Activated CD4-positive, alpha-beta T cell treated with anti-CD3 and anti-CD28 coated beads for 48 hours (primary cell): ENCODE measurements around the gene PRDM12.

Experiments used
- DNase-seq: peaks from one replicate; pipeline ENCODE4 v3.0.0-alpha.2; 2020

Gene PRDM12

DNA sequence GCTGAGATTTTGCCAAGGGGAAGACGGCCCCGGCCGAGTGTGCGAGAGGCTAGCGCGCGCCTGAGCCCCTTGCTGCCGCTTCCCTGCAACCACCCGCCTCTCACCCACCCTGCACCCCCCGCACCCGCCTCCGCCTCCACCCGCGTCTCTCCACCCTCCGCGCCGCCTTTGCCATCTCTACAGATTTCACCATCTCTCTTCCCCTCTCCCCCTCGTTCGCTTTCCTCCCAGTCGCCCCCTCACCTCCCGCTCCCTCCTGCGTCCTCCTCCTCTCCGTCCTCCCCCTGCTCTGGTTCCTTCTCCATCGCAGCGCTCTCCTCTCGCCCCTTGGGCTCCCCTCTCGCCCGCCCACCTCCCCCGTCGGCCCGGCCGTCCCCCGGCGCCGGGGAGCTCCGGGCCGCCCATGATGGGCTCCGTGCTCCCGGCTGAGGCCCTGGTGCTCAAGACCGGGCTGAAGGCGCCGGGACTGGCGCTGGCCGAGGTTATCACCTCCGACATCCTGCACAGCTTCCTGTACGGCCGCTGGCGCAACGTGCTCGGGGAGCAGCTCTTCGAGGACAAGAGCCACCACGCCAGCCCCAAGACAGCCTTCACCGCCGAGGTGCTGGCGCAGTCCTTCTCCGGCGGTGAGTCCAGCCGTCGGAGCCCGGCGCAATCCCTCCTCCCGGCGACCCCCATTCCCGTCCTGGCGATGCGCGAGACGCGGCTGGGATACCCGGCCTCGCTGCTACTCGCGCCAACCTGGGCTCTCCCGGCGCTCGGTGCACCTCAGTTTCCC lies at the start of gene PRDM12:
TSS of gene PRDM12 (plus strand) at position 344 of the 778 bp plus-strand sequence. CDS start at position 404, 60 bp downstream.
- peak; percentile 40 for DNase-seq

DNA sequence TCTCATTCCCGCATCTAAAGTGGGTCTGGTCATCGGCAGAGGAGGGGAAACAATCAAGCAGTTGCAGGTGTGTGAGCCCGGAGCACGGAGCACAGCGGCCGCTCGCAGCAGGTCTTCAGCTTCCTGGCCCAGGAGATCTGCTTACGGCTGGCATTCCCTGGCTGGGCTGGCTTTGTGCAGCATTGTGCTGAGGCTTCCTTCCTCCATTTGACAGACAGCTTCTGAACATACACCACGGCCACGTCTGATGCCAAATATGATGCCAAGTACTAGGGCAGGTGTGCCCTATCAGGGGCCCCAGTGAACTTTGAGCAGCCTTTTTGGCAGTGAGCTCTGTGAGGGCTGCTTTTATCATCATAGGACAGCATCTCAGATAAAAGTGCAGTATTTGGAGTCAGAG lies 47.9 kb upstream of the PRDM12 start:
- no peak for DNase-seq

DNA sequence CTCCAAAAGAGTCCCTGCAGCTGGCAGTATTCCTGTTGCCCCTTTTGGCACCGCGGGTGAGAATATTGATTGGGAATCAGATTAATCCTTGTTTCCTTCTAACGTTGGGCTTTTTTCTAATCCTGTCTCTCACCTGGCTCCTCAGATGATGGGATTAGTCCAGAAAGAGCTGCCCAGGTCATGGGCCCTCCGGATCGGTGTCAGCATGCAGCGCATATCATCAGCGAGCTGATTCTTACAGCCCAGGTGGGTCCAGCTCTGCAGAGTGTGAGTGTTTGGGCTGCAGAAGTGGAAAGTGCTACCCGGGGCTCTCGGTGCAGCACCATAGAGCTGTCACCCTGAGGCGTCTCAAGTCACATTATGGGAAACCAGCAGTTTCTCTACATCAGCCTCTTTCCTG lies 40.9 kb upstream of the PRDM12 start:
- DNase-seq: no peak

DNA sequence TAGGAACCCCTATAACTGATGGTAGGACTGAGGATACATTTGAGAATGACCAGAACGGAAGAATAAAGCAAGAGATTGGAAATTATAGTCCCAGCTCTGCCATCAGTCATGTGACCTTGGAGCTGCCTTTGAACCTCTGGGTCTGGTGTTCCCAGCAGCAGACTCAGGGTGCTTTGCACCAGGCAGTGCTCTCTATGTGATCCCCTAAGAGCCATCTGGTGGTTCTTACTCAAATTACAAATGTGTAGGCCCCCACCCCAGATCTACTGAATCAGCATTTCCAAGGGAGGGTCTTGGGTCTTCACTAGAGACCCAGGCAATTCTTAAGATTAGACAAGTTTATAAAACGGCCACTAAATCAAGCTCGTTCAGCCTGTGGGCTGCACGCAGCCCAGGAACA lies 40.2 kb upstream of the PRDM12 start:
- DNase-seq: no peak

DNA sequence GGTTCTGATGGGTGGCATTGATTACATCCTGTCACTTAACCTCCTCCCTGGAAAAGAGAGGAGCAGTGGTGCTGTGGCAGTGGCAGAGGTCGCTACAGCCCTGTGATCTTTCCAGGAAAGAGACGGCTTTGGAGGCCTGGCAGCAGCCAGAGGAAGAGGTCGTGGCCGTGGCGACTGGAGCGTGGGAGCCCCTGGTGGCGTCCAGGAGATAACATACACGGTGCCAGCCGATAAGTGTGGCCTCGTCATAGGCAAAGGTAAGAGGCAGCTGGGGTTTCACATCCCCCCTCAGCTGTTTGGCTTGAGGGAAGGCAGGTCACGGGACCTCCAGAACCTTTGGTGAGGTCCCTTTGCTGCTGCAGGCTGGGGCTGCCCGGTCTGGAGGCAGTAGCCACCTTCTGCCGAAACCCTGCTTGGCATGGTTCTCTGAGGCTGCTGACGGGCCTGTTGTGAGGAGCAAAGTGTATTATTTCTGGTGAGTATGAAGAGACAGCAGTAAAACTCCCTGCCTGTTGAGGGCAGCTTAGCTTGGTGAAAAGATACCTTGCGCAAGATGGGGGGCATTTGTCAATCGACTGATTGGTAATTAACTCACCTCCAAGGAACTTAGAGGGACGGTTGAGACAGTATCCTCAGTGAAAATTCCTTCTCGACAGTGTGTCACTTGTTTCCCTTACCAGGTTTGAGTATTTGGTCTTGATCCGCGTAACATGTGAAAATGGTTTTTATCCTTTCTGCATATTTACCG lies 38.0 kb upstream of the PRDM12 start:
- DNase-seq: no peak

DNA sequence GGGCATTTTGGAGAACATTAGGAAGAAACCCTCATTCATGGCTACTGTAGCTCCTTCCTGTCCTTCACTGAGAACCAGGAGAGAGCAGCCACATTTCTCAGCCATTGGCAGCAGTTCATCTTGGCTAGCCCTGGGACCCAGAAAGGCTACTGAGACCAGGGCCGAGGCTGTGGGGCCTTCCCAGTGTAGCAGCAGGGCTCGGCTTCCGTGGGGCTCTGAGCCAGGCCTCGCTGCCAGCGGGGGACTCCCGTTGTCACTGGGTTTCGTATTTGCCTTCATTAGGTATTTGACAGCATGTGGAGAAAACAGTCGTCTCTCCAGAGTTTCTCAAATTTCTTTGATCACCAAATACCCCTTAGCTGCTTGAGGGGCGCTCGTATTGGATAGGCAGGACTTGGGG lies 37.3 kb upstream of the PRDM12 start:
- DNase-seq: no peak

DNA sequence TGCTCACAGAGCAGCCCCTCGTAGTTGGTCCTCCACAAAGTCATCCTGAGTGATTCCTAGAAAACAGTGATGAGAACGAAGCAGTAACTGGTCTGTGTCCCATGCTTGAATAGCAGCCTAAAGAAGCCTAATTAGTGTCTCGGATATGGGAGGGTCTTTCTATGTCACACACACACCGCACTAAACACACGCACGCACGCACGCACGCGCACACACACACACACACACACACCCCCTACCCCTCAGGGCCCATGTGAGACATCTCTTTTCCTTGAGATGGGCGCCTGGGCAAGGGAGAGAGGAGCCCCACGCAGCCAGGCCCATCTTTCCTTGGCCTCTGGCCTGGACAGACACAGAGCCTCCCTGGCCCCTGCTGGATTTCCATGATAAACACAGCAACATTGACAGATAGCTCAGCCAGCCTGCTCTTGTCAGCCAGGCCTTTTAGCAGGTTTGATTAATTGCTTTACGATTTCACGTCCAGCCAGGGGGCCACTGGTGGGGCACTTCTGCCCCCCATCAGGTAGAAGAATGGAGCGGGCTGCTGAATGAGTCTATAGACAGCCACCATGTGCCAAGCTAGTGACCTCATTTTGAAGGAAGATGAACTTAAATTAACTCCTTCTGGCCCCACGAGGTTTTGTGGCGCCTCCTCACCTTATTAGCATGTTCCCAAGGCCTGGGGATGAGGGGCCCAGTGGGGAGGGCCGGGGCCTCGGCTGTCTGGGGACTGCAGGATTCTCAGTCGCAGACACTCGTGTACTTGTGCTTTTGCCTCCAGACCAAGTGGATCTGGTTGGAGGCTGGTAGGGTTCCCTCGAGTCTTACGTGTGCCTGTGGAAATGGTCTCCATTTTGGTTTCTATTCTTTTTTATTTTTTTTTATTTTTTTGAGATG lies 36.2 kb upstream of the PRDM12 start:
- no peak for DNase-seq

DNA sequence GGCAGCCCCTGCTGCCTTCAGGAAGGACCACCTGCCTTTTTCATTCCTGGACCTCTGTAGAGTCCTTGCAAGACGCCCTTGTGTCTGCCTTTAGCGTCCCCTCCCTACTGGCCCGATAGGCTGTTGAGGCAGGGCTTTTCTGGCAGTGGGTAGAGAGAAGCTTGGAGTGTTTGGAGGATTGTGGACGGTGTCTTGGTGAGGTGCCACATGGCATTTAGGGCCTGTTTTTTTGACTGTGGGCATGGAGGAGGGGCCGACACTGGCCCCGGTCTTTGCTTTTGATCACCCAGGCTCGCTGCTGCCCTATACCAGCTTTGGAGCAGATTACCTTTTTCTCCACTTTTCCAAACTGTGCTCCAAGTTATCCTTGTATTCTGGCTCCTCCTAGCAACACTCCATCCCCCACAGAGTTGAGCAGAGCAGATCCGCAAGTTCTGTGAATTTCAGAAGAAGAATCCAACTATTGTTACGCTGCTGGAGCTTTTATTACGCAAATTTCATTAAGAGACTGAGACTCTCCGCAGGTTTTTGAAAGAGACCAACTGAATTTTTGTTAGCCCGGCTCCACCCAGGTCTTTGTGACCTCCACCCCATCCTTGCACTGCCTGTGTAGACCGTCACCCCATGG lies 34.8 kb upstream of the PRDM12 start:
- DNase-seq: no peak

DNA sequence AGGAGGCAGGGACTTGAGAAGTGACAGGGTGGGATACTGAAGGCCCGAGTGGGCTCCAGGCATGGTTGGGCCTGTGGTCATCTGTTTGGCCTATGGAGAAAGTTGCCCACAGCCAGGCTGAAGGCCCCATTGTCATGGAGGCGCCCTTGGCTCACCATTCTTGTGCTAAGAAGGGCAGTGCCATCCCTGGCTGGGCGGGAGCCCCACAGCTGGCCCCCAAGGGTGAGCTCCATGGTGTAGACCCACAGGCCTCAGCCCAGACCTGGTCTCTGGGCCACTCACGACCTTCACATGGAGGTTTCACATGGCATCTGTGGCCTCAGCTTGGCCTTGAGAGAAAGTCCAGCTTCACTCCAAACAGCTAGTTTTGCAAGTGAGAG lies 34.3 kb upstream of the PRDM12 start:
- no peak for DNase-seq

DNA sequence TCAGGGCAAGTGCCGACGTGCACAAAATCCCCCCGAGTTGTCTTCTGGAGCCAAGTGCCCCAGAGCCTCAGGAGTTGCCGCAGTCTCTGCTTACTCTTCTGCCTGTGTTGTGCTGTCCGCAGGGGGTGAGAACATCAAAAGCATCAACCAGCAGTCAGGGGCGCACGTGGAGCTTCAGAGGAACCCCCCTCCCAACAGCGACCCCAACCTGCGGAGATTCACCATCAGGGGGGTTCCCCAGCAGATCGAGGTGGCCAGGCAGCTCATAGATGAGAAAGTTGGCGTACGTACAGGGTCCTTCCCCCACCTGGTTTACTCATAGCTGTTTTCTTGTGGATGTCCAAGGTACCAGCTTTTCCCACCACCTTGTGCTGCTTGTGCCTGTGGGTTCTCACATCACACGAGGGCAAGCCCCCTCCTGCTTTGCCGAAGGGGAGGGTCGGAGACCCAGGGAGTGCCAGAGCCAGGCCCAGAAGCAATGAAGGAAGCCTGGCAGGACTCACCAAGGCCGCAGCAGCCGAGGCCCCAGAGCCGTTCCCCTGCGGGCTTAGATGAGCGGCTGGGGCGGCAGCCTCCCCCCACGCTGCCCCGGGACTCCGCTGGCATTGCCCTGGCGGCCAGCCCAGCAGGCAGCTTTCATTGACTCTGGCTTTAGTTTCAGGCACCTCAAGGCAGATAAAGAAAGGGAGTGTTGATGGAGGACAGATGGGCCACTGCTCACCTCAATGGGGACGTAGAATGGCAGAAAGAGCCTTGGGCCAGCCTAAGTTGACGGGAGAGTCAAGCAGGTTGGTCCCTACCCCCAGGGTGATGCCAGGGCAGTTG lies 33.7 kb upstream of the PRDM12 start:
- no peak for DNase-seq

DNA sequence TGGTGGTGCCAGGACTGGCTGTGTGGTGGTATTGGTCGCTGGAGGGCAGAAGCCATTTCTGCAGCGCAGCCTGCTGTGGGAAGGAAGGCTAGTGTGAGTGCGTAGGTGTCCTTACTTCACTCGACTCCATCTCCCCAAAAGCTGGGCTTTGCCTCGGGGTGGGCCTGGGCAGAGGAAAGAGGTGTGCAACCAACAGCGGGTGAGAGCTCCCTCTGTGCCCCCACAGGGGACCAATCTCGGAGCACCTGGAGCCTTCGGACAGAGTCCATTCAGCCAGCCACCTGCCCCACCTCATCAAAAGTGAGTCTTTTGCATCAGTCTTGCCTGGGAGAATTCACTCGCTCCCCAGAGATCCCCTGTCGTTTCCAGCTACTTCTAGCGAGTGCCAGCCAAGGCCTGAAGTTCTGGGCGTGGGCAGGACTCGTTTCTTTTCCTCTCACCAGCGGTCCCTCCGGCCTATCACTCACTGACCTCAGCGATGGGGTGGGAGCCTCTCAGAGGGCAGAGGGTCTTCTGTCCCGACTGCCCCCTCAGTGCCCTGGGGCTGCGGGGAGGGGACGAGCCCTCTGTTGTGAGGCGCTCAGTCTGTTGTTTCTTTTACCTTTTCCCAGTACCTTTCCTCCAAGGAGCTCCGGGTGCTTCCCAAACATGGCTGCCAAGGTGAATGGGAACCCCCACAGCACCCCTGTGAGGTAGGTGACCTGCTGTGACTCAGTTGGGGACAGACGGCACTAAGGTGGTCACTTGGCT lies 32.9 kb upstream of the PRDM12 start:
- DNase-seq: no peak

DNA sequence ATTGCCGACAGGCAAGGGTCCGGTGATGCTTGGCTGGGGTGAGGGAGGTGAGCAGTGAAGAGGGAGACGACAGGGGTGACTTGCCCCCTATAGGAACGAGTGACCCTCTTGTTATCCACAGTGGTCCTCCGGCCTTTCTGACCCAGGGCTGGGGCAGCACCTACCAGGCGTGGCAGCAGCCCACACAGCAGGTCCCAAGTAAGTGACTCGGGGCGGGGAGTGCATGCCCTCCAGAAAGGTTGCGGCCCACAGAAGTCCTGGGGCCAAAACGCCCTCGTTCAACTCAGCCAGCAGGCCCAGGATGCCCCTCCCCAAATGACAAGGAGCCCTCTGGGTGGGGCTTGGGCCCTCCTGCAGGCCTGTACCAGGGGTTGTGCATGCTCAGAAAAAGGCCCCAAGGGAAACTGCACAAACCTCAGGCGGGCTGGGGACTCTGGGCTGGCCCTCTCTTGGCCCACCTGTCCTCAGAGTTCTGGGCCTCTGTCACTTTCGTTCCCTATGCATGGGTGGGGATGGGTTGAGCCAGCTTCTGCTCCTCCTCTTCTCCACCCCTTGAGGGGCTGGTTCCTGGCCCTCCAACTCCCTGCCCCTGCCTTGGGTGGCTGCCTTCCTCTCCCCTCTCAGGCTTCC lies 32.2 kb upstream of the PRDM12 start:
- DNase-seq: no peak

DNA sequence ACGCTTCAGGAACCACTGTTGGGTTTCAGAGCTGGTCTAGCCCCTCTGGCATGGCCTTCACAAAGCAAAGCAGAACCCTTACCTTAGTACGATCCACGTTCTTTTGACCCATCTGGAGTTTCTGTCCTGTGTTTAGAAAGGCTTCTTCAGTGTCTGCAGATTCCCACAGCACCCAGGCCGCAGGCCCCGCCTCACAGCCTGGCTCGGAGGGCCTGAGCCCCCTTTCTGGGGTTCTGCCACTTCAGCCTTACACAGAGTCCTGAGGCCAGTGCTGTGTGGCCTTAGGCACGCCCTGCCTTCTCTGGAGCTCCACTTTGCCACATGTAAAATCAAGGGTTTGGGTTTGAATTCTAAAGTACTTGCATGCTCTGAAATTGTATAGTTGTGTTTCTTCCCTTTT lies 31.6 kb upstream of the PRDM12 start:
- no peak for DNase-seq

DNA sequence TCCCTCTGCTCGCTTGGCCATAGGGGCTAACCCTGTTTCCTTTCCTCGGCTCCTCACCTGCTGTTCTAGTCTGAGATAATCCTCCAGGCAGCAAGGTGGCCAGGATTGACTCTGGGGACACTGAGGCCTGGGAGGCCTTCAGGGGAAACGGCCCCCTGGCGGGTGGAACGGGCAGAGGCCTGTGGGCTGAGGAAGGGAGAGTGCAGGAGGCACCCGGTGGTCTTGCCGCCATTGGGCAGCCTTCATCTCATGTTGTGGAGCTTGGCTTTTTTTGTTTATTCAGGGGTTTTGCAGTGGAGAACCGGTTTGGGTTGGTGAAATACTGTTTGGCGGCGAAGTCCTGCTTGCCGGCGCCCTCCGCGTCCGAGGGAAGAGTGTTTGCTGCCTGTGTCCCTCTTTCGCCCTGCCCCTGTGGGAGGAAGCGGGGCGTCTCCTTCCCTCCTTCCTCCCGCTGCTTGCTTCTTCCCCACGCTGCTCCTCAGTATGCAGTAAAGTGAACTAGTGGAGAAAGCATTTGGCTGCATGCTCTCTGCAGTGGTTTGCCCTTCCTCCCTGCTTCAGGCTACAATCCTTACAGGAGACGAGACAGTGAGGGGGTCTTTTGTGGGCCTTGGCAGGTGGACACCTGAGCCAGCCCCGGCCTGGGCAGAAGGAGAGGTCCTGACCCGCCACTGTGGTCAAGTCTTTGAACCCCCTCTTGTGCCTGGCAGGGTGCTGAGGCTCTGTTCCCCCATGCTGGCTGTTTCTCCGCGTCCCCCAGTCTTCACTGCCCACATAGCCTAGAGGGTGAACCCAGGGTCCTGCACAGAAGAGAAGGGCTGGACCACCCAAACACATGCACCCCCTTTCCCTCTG lies 30.8 kb upstream of the PRDM12 start:
- no peak for DNase-seq

DNA sequence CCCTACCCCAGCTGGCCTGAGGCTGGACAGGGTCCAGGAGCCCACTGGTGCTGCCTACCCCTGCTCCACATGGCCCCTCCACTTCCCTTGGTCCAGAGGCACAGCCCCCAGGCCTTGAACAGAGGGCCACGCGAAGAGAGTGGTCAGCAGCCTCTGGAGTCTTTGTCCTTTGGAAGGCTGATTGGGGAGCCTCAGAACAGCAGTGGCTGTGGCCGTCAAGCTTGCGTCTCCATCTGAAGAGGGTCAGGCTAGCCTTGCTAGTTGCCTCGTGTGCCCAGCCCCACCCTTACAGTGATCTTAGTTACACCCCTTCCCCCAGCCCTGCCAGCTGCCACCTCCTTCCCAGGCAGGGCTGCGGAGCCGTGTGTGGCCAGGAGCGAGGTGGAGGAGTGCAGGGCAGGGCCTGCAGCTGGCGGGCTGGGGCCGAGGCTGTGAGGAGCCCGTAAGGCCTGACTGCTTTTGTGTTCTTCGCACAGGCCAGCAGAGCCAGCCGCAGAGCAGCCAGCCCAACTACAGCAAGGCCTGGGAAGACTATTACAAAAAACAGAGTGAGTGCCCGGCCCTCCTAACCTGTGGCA lies 30.1 kb upstream of the PRDM12 start:
- DNase-seq: no peak

DNA sequence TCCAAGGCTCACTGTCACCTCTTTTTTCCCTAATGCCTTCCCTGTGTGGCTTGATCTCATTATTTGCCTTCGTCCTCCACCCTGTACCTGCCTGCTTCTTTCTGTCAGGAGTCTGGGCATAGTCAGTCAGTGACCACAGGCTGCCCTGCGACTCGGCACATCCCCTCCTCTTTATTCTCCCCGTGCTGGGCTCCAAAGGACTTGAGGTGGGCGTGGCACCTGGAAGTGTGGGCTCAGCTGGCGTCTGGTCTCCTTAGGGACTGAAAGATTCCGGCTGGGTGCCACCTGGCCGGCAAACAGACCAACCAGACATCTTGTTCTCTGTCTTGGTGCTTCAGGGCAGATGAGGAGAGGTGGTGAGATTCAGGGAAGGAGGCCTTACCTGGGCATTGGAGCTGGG lies 29.6 kb upstream of the PRDM12 start:
- no peak for DNase-seq

DNA sequence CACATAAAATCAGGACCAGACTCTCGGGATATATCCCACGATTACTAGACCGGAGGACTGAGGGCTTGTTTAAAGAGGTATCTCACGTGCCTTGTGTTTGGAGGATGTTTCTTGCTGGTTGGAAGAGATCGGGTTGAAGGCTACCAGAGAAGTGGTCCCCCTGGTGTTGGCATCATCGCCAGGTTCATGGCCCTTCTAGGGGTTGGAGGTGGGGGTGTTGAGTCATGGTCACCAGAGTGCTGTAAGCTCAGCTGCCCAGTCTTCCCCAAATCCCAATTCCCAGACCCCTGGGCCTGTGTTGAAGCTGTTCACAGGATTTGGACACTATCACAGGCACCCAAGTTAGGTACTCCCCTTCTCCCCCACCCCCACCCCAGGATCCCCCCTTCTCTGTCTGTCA lies 29.1 kb upstream of the PRDM12 start:
- no peak for DNase-seq

DNA sequence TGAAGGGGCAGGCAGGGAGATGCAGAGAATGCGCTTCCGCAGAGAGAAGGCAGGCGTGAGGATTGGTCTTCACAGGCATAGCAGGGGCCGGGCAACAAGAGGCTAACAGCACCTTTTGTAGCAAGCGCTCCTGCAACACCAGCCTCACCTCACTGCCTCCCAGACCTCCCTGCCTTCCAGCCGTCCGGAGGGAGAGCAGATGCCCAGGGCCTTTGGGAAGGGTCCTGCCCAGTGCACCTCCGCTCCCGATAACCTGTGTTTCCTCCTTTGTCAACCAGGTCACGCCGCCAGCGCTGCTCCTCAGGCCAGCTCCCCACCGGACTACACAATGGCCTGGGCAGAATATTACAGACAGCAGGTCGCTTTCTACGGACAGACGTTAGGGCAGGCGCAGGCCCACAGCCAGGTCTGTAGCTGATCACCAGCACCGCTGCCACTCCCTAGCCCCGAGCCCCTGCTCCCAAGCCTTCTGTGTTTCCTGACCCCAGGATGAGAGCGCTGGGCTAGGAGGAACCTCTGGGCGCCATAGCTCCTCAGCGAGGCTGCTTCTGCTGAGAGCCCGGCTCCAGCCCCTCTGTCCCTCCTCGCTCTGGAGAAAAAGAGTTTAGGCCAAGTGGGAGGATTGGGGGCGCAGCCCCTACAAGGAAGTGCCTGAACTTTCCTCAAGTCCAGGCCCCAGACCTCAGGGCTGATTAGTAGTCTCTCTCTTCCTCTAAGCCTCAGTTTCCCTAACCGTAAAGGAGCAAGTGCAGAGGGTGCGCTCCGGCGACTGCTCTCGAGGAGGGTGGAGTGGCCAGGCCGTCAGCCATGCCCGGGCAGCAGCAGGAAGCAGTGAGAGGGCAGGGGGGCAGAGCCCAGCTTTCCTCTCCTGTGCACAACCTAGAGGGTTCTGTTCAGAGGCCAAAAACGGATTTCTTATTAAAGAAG lies 28.4 kb upstream of the PRDM12 start:
- no peak for DNase-seq
